Brain pericyte (primary cell): ENCODE measurements around the gene NR4A1.

Experiments used
- DNase-seq: peaks from one replicate; pipeline ENCODE4 v3.0.0-alpha.2; 2012; ENCODE audit warnings: low read depth, low spot score

NR4A1 gene

GRCh38 chr12:52041695-52042123, 9.5 kb upstream of the NR4A1 start:
- DNase-seq, result no peak

DNA sequence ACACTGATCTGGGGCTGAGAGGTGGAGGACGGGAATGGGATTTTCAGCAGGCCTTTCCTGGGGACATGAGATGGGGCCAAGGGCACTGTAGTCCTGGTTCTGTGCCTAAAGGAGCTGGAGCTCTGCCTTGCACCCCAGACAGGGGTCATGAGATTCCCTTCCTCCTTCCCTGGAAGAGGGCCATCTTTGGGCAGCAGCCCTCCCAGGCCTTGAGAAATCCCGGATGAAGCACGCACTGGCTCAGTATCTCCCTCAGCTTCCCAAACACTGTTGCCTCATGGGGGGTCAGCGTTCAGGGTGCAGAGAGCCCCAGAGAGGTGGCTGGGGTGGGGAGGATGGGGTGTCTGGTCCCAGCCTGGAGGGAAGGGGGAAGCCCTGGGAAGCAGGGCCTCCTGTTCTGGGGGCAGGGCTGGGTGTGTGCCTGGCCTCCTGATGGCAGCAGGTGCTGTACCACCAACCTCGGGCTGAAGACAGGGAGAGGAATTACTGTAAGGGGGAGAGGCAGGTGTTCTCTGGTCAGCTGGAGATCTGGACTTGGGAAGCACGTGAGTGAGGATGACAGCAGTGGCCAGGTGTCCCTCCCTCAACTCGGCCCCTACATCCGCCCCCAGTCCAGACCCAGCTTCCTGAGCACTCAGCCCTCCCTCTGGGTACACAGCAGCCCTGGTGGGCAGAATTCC, 8.4 kb upstream of the NR4A1 start:
- DNase-seq, result no peak

- DNase-seq, result no peak
Observed at GRCh38 chr12:52043386-52044212, 7.6 kb upstream of the NR4A1 start.

- DNase-seq, result no peak
Observed at GRCh38 chr12:52044292-52044983, 6.8 kb upstream of the NR4A1 start.

DNA sequence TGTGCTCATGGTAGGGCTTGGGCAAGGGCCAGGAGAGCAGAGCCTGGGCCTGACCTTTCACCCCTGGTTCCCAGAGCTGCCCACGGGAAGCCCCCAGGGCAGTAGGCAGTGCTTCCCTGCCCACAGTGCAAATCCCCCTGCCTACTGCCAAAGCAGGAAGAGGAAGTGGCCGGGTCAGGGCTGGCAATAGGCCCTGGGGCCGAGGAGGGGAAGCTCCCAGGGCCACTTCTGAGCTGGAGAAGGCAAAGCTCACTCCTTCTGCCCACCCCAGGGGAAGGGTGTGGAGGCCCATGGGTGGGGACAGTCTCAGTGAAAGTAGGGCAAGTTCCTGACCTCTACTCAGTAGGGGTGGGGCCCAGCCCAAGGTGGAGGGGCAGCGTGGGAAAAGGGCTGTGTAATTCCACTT, 5.4 kb upstream of the NR4A1 start:
- no peak for DNase-seq

DNA sequence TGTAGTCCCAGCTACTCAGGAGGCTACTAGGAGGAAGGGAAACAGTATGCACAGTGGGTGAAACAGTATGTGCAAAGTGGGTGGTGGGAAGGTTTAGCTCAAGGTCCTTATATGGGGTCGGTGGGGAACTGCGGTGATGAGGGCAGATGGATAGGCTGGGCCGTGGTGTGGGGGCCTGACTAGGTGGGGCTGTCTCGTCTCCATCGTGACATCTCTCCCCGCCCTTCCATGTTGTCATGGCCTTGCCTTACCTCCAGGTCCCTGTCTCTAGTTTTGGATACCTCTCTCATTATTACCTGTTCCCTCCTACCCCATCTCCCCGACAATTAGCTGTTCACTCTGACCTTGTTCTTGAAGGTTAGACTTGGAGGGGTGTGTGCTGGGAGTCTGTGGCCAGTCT, 4.4 kb upstream of the NR4A1 start:
- DNase-seq, result no peak

DNA sequence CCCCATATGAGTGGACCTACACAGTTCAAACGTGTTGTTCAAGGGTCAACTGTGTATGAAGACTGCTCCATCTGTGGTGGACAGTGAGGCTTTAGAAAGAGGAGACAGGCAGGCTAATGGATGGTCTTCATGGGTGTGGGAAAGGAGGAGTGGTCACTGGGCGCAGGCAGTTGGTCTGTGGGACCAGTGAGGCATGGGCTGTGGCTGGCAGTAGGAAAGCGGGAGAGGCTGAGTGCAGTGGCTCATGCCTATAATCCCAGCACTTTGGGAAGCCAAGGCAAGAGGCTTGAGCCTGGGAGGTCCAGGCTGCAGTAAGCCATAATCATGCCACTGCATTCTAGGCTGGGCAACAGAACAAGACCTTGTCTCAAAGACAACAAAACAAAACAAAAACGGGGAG, 2.0 kb upstream of the NR4A1 start:
- DNase-seq, result no peak

DNA sequence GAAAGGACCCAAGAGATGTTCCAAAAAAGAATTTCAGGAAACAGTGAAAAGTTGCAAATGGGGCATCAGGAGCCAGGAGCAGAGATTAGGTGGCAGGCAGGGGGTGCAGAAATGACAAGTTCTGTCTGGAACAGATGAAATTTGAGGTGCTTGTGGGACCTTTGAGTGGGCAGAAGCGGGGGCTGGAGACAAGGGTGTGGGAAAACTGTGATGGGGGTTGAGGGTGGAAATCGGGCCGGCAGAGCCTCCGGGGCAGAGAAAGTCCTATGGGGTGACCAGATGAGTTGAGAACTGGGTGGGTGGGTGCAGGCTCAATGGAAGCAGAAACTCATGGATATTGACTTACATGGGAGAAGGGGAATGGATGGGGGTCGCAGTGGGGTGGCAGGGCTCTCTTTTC, 1.6 kb upstream of the NR4A1 start:
- no peak for DNase-seq

- no peak for DNase-seq
Observed at GRCh38 chr12:52050116-52050757, 1.0 kb upstream of the NR4A1 start.

- DNase-seq, result no peak
Observed at GRCh38 chr12:52052468-52053186, 1.4 kb downstream of the NR4A1 start.

DNA sequence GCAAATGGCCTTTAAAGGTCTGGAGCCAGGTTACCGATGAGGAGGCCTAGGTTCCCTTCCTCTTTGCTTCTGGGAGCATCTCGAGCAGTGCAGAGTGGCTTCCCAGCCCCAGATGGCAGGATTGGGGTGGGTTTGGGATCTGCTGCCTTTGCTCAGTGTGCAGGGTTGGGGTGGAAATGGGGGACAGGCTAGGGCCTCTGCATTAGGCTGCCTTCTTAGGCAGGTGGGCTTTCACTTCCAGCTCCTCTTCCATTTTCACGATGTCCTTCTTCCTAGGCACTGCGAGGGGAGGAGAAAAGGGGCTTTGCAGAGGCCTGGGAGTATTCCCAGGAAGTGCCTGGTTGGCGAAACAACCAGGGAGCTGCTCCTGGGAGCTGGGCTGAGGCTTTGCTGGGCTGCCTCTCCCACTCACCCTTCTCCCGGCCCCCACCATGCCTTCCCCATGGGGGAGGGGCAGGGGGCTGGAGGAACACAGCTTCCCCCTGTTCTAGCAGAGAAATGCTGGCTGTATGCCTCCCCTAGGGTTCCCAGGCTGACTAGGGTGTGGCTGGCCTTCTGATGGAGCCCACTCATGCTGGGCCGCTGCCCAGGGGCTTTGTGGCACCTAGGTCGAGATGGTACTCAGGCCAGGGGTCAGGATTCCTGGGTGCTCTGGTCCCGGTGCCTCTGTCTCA, 2.4 kb downstream of the NR4A1 start:
- DNase-seq, result no peak

- DNase-seq, result no peak
Observed at GRCh38 chr12:52054231-52054832, 3.1 kb downstream of the NR4A1 start.

DNA sequence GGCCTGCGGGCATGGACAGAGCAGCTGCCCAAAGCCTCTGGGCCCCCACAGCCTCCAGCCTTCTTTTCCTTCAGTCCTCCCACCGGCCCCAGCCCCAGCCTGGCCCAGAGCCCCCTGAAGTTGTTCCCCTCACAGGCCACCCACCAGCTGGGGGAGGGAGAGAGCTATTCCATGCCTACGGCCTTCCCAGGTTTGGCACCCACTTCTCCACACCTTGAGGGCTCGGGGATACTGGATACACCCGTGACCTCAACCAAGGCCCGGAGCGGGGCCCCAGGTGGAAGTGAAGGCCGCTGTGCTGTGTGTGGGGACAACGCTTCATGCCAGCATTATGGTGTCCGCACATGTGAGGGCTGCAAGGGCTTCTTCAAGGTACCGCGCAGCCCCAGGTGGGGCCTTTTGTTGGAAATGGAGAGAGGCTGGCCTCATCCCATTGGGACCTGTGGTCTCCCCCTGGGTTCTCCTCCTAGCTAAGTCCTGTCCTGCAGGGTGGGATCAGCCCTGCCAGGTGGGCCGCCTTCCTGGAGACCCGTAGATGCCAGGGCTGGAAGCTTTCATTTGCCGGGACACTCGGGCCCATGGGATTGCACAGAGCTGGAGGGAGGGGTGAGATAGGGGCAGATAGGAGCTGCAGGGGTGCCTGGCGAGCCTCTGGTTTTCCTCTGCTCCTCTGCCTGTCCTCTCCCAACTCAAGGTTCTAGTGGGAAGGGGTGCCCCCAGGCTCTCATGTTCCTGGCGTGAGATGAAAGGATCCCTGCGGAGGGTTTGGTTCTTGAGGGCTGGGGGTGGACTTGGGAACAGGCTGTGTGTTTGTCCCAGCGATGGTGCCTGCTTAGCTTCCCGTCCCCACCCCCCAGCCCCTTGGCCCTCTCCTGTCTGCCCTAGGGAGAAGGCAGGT, 3.8 kb downstream of the NR4A1 start:
- no peak for DNase-seq

DNA sequence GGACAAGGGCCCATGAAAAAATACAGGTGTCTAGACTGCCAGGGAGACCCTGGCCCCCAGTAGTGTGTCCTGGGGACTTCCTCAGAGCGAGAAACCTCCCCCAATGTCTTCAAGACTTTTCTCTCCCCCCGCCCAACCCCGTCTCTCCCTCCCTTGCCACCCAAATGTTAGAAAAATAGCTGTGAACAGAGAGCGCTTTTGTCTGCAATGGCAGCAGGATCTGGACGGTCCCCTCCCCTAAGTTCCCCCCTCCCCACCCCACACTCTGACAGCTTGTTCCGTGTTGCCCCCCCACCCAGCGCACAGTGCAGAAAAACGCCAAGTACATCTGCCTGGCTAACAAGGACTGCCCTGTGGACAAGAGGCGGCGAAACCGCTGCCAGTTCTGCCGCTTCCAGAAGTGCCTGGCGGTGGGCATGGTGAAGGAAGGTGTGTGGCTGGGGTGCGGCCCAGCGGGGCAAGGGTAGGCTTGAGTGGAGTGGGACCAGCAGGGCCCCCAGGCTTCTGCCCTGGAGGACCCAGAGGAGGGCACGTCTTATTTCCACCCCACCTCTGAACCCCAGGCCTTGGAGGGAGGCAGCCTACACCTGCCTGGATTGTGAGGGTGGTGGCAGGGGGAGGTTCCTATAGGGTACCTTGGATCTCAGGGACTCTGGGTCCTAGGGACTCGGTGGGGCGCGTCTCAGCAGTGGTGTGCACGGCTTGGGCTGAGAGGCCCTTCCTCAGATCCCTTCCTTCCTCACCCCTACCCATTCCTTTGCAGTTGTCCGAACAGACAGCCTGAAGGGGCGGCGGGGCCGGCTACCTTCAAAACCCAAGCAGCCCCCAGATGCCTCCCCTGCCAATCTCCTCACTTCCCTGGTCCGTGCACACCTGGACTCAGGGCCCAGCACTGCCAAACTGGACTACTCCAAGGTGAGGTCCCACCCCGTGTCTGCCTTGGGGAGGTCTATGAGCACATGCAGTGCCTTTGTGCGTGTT, 4.8 kb downstream of the NR4A1 start:
- no peak for DNase-seq

- DNase-seq, result no peak
Observed at GRCh38 chr12:52056801-52057637, 5.8 kb downstream of the NR4A1 start.

- no peak for DNase-seq
Observed at GRCh38 chr12:52057638-52058576, 6.7 kb downstream of the NR4A1 start.
